Measurements from ENCODE around the gene MRPL30. TPM values are rescaled to one million over a fixed set of nuclear protein-coding genes. Genes with fewer than 3 reads are reported as not detected.
"Not testable (repeated sequence)": the region's sequence is repeated elsewhere in the genome, so short reads cannot be mapped to it uniquely, and the experiment has no call there.

MRPL30 gene
- polyA plus RNA-seq, result 16.7 TPM

GRCh38 chr2:99180755-99181623 lies at the start of gene MRPL30, which contains the start of gene MITD1:
TSS of gene MRPL30 (plus strand) at chr2:99181184. CDS start at chr2:99186204, 5,020 bp downstream.
TSS of gene MITD1 (minus strand) at chr2:99181058. CDS start at chr2:99180981, 77 bp downstream.
- no peaks in the 10 kb centered on the region for H3K27me3 Mint-ChIP-seq
- H3K4me1 Mint-ChIP-seq, result peaks cover 42 to 48% (median 42%) of the 10 kb centered on the region in 3 donors

GRCh38 chr2:99135044-99135556 lies 45.9 kb upstream of the MRPL30 start:
- H3K27ac Mint-ChIP-seq, H3K27me3 Mint-ChIP-seq, H3K4me1 Mint-ChIP-seq, H3K4me3 Mint-ChIP-seq, H3K36me3 Mint-ChIP-seq: not testable (repeated sequence)
- H3K9me3 Mint-ChIP-seq, result peaks cover 9 to 26% (median 18%) of the 10 kb centered on the region in 3 donors

More at GRCh38 chr2:99180755-99181623, at the start of gene MRPL30, which contains the start of gene MITD1:
- Mint-ChIP-seq H3K9me3 (no peaks in the 10 kb centered on the region), H3K36me3 (no peaks in the 10 kb centered on the region), H3K4me3 (peak within 1 kb of the TSS; percentile 99 to 100 (median 99)), H3K27ac (peak within 1 kb of the TSS; percentile 97 to 99 (median 99))

GRCh38 chr2:99139003-99139402 lies 42.0 kb upstream of the MRPL30 start:
- Mint-ChIP-seq H3K27me3 (peaks cover 1% of the 10 kb centered on the region), H3K4me3 (peak overlapping the region in 2 of 4 donors; percentile 32 to 53), H3K27ac (no peak overlapping the region)

GRCh38 chr2:99140056-99140859 lies 40.7 kb upstream of the MRPL30 start:
- Mint-ChIP-seq H3K4me1 (peaks cover 8 to 19% (median 11%) of the 10 kb centered on the region in 3 donors), H3K36me3 (no peaks in the 10 kb centered on the region), H3K9me3 (peaks cover 0 to 2% (median 0%) of the 10 kb centered on the region in 3 donors), H3K4me3 (peak overlapping the region; percentile 91 to 100 (median 96)), H3K27me3 (peaks cover 1% of the 10 kb centered on the region), H3K27ac (peak overlapping the region; percentile 72 to 100 (median 99))

More at GRCh38 chr2:99139003-99139402, 42.0 kb upstream of the MRPL30 start:
- Mint-ChIP-seq H3K9me3 (peaks cover 1 to 3% (median 2%) of the 10 kb centered on the region in 3 donors), H3K36me3 (no peaks in the 10 kb centered on the region), H3K4me1 (peaks cover 8 to 17% (median 11%) of the 10 kb centered on the region in 3 donors)

- Mint-ChIP-seq H3K4me1 (peaks cover 8 to 19% (median 11%) of the 10 kb centered on the region in 3 donors), H3K4me3 (peak overlapping the region; percentile 91 to 100 (median 96)), H3K36me3 (no peaks in the 10 kb centered on the region), H3K27me3 (peaks cover 1% of the 10 kb centered on the region), H3K27ac (peak overlapping the region; percentile 72 to 100 (median 99)), H3K9me3 (peaks cover 0 to 2% (median 0%) of the 10 kb centered on the region in 3 donors)
Observed at GRCh38 chr2:99140860-99141109, 40.2 kb upstream of the MRPL30 start.

- peaks cover 8 to 19% (median 11%) of the 10 kb centered on the region in 3 donors for H3K4me1 Mint-ChIP-seq
- H3K27ac Mint-ChIP-seq, result peak within 1 kb of the TSS; percentile 72 to 100 (median 99)
- H3K9me3 Mint-ChIP-seq, result peaks cover 0 to 2% (median 0%) of the 10 kb centered on the region in 3 donors
- H3K4me3 Mint-ChIP-seq, result peak within 1 kb of the TSS; percentile 91 to 100 (median 96)
- H3K36me3 Mint-ChIP-seq, result no peaks in the 10 kb centered on the region
- peaks cover 1% of the 10 kb centered on the region for H3K27me3 Mint-ChIP-seq
Observed at GRCh38 chr2:99141110-99142108, 39.6 kb upstream of the MRPL30 start, which contains the start of gene C2orf15. TSS of gene C2orf15 (plus strand) at chr2:99141707. CDS start at chr2:99150559, 8,852 bp downstream.

GRCh38 chr2:99150706-99151105 lies 30.3 kb upstream of the MRPL30 start:
- H3K9me3 Mint-ChIP-seq, result no peaks in the 10 kb centered on the region
- no peaks in the 10 kb centered on the region for H3K27me3 Mint-ChIP-seq
- peaks cover 13 to 16% (median 13%) of the 10 kb centered on the region in 3 donors for H3K4me1 Mint-ChIP-seq
- H3K27ac Mint-ChIP-seq, result peak overlapping the region in 1 of 3 donors; percentile 63
- peak overlapping the region in 1 of 4 donors; percentile 51 for H3K4me3 Mint-ChIP-seq
- peaks cover 2% of the 10 kb centered on the region for H3K36me3 Mint-ChIP-seq

GRCh38 chr2:99152199-99152895 lies 28.6 kb upstream of the MRPL30 start:
- peaks cover 4% of the 10 kb centered on the region for H3K36me3 Mint-ChIP-seq
- no peaks in the 10 kb centered on the region for H3K9me3 Mint-ChIP-seq
- H3K27ac Mint-ChIP-seq, result no peak overlapping the region
- no peaks in the 10 kb centered on the region for H3K27me3 Mint-ChIP-seq
- peaks cover 22 to 30% (median 27%) of the 10 kb centered on the region in 3 donors for H3K4me1 Mint-ChIP-seq
- no peak overlapping the region for H3K4me3 Mint-ChIP-seq

- peak overlapping the region in 2 of 3 donors; percentile 97 to 99 for H3K27ac Mint-ChIP-seq
- no peaks in the 10 kb centered on the region for H3K27me3 Mint-ChIP-seq
- no peaks in the 10 kb centered on the region for H3K9me3 Mint-ChIP-seq
- peaks cover 3% of the 10 kb centered on the region for H3K36me3 Mint-ChIP-seq
- peaks cover 27 to 34% (median 33%) of the 10 kb centered on the region in 3 donors for H3K4me1 Mint-ChIP-seq
- peak overlapping the region in 2 of 4 donors; percentile 91 to 100 for H3K4me3 Mint-ChIP-seq
Observed at GRCh38 chr2:99153921-99154604, 26.9 kb upstream of the MRPL30 start.

- H3K27ac Mint-ChIP-seq, result peak within 1 kb of the TSS in 2 of 3 donors; percentile 97 to 99
- peaks cover 32 to 38% (median 37%) of the 10 kb centered on the region in 3 donors for H3K4me1 Mint-ChIP-seq
- peaks cover 3% of the 10 kb centered on the region for H3K36me3 Mint-ChIP-seq
- H3K4me3 Mint-ChIP-seq, result peak within 1 kb of the TSS in 2 of 4 donors; percentile 91 to 100
- no peaks in the 10 kb centered on the region for H3K27me3 Mint-ChIP-seq
- H3K9me3 Mint-ChIP-seq, result no peaks in the 10 kb centered on the region
Observed at GRCh38 chr2:99154643-99155536, 26.1 kb upstream of the MRPL30 start, which contains the start of the genes LIPT1 and TSGA10. TSS of gene LIPT1 (plus strand) at chr2:99154967. CDS start at chr2:99161958, 6,991 bp downstream. TSS of gene TSGA10 (minus strand) at chr2:99154942. CDS start at chr2:99109439, 45,503 bp downstream.

- Mint-ChIP-seq H3K4me1 (peaks cover 32 to 38% (median 37%) of the 10 kb centered on the region in 3 donors), H3K27me3 (no peaks in the 10 kb centered on the region), H3K36me3 (peaks cover 7% of the 10 kb centered on the region), H3K9me3 (no peaks in the 10 kb centered on the region), H3K27ac (peak overlapping the region in 2 of 3 donors; percentile 97 to 99), H3K4me3 (peak overlapping the region in 1 of 4 donors; percentile 82)
Observed at GRCh38 chr2:99156891-99157290, 24.1 kb upstream of the MRPL30 start.

- Mint-ChIP-seq H3K36me3 (peaks cover 8% of the 10 kb centered on the region), H3K27me3 (no peaks in the 10 kb centered on the region), H3K27ac (peak overlapping the region in 2 of 3 donors; percentile 37 to 61), H3K4me1 (peaks cover 32 to 38% (median 36%) of the 10 kb centered on the region in 3 donors), H3K4me3 (peak overlapping the region in 1 of 4 donors; percentile 15), H3K9me3 (no peaks in the 10 kb centered on the region)
Observed at GRCh38 chr2:99158599-99158998, 22.4 kb upstream of the MRPL30 start.
